GM23338 (cell line): ENCODE results near the gene POLDIP3. TPM values are rescaled to one million over a fixed set of nuclear protein-coding genes. Genes with fewer than 3 reads are reported as not detected.

Source experiments
- ATAC-seq: fragments of 200-7000 bp; cut with Tn5 transposase; 3 replicates; pipeline ENCODE4 v1.9.1; 2020
- DNase-seq: peaks from one replicate; pipeline ENCODE4 v3.0.0-alpha.2; 2015; ENCODE audit warnings: low spot score
- H2AFZ ChIP-seq: fragments of 200-600 bp; sonication (generic); 2 replicates; pipeline ENCODE4 v1.8.0; 2016; ENCODE audit warnings: antibody characterized with exemption, mild to moderate bottlenecking, moderate library complexity
- H3F3A ChIP-seq: fragments of 200-600 bp; sonication (generic); replicated peaks from 2 replicates; pipeline ENCODE4 v1.8.0; 2017; ENCODE audit warnings: antibody characterized with exemption, mixed run types, low read depth
- H3K27ac ChIP-seq: fragments of 200-600 bp; sonication (generic); 2 replicates; pipeline ENCODE4 v1.6.1; 2016; ENCODE audit warnings: low read depth
- H3K27me3 ChIP-seq: fragments of 200-600 bp; sonication (generic); 2 replicates; pipeline ENCODE4 v1.8.0; 2016; ENCODE audit warnings: mild to moderate bottlenecking, mixed run types, moderate library complexity; ENCODE audit not compliant: insufficient read depth
- H3K36me3 ChIP-seq: fragments of 200-600 bp; sonication (generic); 2 replicates; pipeline ENCODE4 v1.8.0; 2016; ENCODE audit warnings: mild to moderate bottlenecking; ENCODE audit not compliant: insufficient read depth
- H3K4me1 ChIP-seq: fragments of 200-600 bp; sonication (generic); 2 replicates; pipeline ENCODE4 v1.8.0; 2016; ENCODE audit warnings: mild to moderate bottlenecking, moderate library complexity; ENCODE audit not compliant: insufficient read depth
- H3K4me2 ChIP-seq: fragments of 200-600 bp; sonication (generic); 2 replicates; pipeline ENCODE4 v1.7.1; 2017; ENCODE audit warnings: mixed run types
- H3K4me3 ChIP-seq: fragments of 200-600 bp; sonication (generic); 2 replicates; pipeline ENCODE4 v1.6.1; 2016; ENCODE audit warnings: mixed run types
- H3K79me2 ChIP-seq: fragments of 200-600 bp; sonication (generic); replicated peaks from 2 replicates; pipeline ENCODE4 v1.8.0; 2017; ENCODE audit warnings: mild to moderate bottlenecking; ENCODE audit not compliant: insufficient read depth
- H3K9me2 ChIP-seq: fragments of 200-600 bp; sonication (generic); 2 replicates; pipeline ENCODE4 v1.8.0; 2017; ENCODE audit not compliant: insufficient read depth
- H4K20me1 ChIP-seq: fragments of 200-600 bp; sonication (generic); replicated peaks from 2 replicates; pipeline ENCODE4 v1.8.0; 2017; ENCODE audit warnings: mild to moderate bottlenecking; ENCODE audit not compliant: insufficient read depth
- H3K27ac Mint-ChIP-seq: 2 replicates; pipeline ENCODE4 v1.8.0; 2020; ENCODE audit warnings: inconsistent platforms, mild to moderate bottlenecking, moderate library complexity, mixed read lengths
- H3K27me3 Mint-ChIP-seq: 3 replicates; pipeline ENCODE4 v1.8.0; 2022; ENCODE audit warnings: low read depth, mild to moderate bottlenecking, moderate library complexity, mixed read lengths, inconsistent platforms; ENCODE audit not compliant: insufficient read depth, poor library complexity
- H3K36me3 Mint-ChIP-seq: 3 replicates; pipeline ENCODE4 v1.8.0; 2021; ENCODE audit warnings: low read depth, mild to moderate bottlenecking, inconsistent platforms, moderate library complexity, mixed read lengths
- H3K4me1 Mint-ChIP-seq: 3 replicates; pipeline ENCODE4 v1.8.0; 2020; ENCODE audit warnings: mild to moderate bottlenecking, inconsistent platforms, mixed read lengths
- H3K4me3 Mint-ChIP-seq: 3 replicates; pipeline ENCODE4 v1.8.0; 2021; ENCODE audit warnings: moderate library complexity, mild to moderate bottlenecking, inconsistent platforms, mixed read lengths
- H3K9me3 Mint-ChIP-seq: 3 replicates; pipeline ENCODE4 v1.8.0; 2020; ENCODE audit warnings: moderate library complexity, mild to moderate bottlenecking, inconsistent platforms, mixed read lengths
- CTCF ChIP-seq, 2 experiments: fragments of 200-600 bp in 1 of 2; sonication (generic) in 1 of 2; conservative IDR thresholded peaks; 2 replicates each; pipeline versions ENCODE4 v1.5.1 to v1.6.1; 2016 to 2017; ENCODE audit warnings: antibody characterized with exemption in 2 of 2, low read depth in 2 of 2, mild to moderate bottlenecking in 2 of 2, moderate library complexity in 1 of 2
- ETS1 ChIP-seq: IDR thresholded peaks from 2 replicates; pipeline ENCODE4 v1.6.1; 2016; ENCODE audit warnings: antibody characterized with exemption
- EZH2phosphoT487 ChIP-seq: fragments of 200-600 bp; sonication (generic); IDR thresholded peaks from one replicate; pipeline ENCODE4 v1.8.1; 2018; ENCODE audit warnings: antibody characterized with exemption; ENCODE audit not compliant: unreplicated experiment
- polyA plus RNA-seq: library from polyadenylated mRNA; unstranded; fragments of >200 nt; fragmentation: Nextera tagmentation; extraction: Ambion mirVana; gene quantifications from 2 replicates; pipeline ENCODE4 v1.2.1, GENCODE V29; 2016
- total RNA-seq: library from RNA; depleted of rRNA; stranded (reverse); fragments of >200 nt; shearing (Covaris generic); gene quantifications from 2 replicates; pipeline ENCODE4 v1.2.3, GENCODE V29; 2014
- TF ChIP-seq, protein P1 (sequence below): fragments of 250-450 bp; sonication (Bioruptor Pico); IDR thresholded peaks from 2 replicates; pipeline ENCODE4 v1.5.0; 2020; ENCODE audit warnings: mild to moderate bottlenecking, moderate library complexity

The POLDIP3 gene
- total and polyA plus RNA-seq, 2 experiments from 2014 or later, result 38.2 to 54.3 TPM

- H3K79me2 ChIP-seq, result no peaks in the 10 kb centered on the region
- H4K20me1 ChIP-seq, result no peaks in the 10 kb centered on the region
- peaks cover 20% of the 10 kb centered on the region for H3K27me3 ChIP-seq
- no peak overlapping the region for H3K4me3 ChIP-seq
- H3K4me2 ChIP-seq, result peak overlapping the region; percentile 63
- no peak overlapping the region for H3K4me3 Mint-ChIP-seq
- H3F3A ChIP-seq, result peaks cover 26% of the 10 kb centered on the region
- no peak overlapping the region for H3K27ac ChIP-seq
- peaks cover 12% of the 10 kb centered on the region; the same call in 2 of the 3 replicates for H3K36me3 Mint-ChIP-seq
- ATAC-seq (no peak), DNase-seq (peak; percentile 38)
- TF ChIP-seq CTCF (conservative IDR thresholded peaks at IDR 0.05; ENCODE audit: low read depth in 2 of 2) (peak in 1 of 2 experiments; percentile 14; a peak in 1 of 4 replicates), ETS1 (no peak), EZH2phosphoT487 (no peak)
- TF ChIP-seq, protein P1, sequence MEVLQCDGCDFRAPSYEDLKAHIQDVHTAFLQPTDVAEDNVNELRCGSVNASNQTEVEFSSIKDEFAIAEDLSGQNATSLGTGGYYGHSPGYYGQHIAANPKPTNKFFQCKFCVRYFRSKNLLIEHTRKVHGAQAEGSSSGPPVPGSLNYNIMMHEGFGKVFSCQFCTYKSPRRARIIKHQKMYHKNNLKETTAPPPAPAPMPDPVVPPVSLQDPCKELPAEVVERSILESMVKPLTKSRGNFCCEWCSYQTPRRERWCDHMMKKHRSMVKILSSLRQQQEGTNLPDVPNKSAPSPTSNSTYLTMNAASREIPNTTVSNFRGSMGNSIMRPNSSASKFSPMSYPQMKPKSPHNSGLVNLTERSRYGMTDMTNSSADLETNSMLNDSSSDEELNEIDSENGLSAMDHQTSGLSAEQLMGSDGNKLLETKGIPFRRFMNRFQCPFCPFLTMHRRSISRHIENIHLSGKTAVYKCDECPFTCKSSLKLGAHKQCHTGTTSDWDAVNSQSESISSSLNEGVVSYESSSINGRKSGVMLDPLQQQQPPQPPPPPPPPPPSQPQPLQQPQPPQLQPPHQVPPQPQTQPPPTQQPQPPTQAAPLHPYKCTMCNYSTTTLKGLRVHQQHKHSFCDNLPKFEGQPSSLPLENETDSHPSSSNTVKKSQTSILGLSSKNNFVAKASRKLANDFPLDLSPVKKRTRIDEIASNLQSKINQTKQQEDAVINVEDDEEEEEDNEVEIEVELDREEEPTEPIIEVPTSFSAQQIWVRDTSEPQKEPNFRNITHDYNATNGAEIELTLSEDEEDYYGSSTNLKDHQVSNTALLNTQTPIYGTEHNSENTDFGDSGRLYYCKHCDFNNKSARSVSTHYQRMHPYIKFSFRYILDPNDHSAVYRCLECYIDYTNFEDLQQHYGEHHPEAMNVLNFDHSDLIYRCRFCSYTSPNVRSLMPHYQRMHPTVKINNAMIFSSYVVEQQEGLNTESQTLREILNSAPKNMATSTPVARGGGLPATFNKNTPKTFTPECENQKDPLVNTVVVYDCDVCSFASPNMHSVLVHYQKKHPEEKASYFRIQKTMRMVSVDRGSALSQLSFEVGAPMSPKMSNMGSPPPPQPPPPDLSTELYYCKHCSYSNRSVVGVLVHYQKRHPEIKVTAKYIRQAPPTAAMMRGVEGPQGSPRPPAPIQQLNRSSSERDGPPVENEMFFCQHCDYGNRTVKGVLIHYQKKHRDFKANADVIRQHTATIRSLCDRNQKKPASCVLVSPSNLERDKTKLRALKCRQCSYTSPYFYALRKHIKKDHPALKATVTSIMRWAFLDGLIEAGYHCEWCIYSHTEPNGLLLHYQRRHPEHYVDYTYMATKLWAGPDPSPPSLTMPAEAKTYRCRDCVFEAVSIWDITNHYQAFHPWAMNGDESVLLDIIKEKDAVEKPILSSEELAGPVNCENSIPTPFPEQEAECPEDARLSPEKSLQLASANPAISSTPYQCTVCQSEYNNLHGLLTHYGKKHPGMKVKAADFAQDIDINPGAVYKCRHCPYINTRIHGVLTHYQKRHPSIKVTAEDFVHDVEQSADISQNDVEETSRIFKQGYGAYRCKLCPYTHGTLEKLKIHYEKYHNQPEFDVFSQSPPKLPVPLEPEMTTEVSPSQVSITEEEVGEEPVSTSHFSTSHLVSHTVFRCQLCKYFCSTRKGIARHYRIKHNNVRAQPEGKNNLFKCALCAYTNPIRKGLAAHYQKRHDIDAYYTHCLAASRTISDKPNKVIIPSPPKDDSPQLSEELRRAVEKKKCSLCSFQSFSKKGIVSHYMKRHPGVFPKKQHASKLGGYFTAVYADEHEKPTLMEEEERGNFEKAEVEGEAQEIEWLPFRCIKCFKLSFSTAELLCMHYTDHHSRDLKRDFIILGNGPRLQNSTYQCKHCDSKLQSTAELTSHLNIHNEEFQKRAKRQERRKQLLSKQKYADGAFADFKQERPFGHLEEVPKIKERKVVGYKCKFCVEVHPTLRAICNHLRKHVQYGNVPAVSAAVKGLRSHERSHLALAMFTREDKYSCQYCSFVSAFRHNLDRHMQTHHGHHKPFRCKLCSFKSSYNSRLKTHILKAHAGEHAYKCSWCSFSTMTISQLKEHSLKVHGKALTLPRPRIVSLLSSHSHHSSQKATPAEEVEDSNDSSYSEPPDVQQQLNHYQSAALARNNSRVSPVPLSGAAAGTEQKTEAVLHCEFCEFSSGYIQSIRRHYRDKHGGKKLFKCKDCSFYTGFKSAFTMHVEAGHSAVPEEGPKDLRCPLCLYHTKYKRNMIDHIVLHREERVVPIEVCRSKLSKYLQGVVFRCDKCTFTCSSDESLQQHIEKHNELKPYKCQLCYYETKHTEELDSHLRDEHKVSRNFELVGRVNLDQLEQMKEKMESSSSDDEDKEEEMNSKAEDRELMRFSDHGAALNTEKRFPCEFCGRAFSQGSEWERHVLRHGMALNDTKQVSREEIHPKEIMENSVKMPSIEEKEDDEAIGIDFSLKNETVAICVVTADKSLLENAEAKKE, result no peak
- H3K27ac Mint-ChIP-seq, result no peak overlapping the region
- peaks cover 23% of the 10 kb centered on the region for H3K4me1 ChIP-seq
- no peaks in the 10 kb centered on the region for H3K9me2 ChIP-seq
- peaks cover 17% of the 10 kb centered on the region for H3K9me3 Mint-ChIP-seq
- H3K36me3 ChIP-seq, result no peaks in the 10 kb centered on the region; the same call in 1 of the 2 replicates
- H3K4me1 Mint-ChIP-seq, result peaks cover 10% of the 10 kb centered on the region
- H2AFZ ChIP-seq, result peak overlapping the region; percentile 95
- H3K27me3 Mint-ChIP-seq, result peaks cover 38% of the 10 kb centered on the region
Observed at GRCh38 chr22:42549331-42550060, 65.2 kb downstream of the POLDIP3 start.
